HG03575 (cell line): Measurements from ENCODE around the gene ABCA9.
"Not testable (repeated sequence)": the region's sequence is repeated elsewhere in the genome, so short reads cannot be mapped to it uniquely, and the experiment has no call there.

Experiments used
- ATAC-seq: cut with Tn5 transposase; IDR thresholded peaks from one replicate; pipeline ENCODE4 v1.9.1; 2021; ENCODE audit not compliant: unreplicated experiment, insufficient number of reproducible peaks, low FRiP score; ENCODE audit errors: extremely low read depth

ABCA9 gene

GRCh38 chr17:69070378-69071232 is 9.9 kb upstream of the ABCA9 start:
- ATAC-seq: not testable (repeated sequence)

- no peak for ATAC-seq
These were observed 8.6 kb upstream of the ABCA9 start for GRCh38 chr17:69069226-69069750.

GRCh38 chr17:69067274-69068047 is 6.7 kb upstream of the ABCA9 start:
- ATAC-seq: no peak

GRCh38 chr17:69066482-69066881 is 5.8 kb upstream of the ABCA9 start:
- no peak for ATAC-seq

GRCh38 chr17:69065113-69065512 is 4.4 kb upstream of the ABCA9 start:
- ATAC-seq: no peak

GRCh38 chr17:69064476-69064875 is 3.7 kb upstream of the ABCA9 start:
- ATAC-seq: no peak

- ATAC-seq: no peak
These were observed 3.3 kb upstream of the ABCA9 start for GRCh38 chr17:69064001-69064400.

GRCh38 chr17:69062860-69063581 is 2.3 kb upstream of the ABCA9 start:
- ATAC-seq: no peak

GRCh38 chr17:69061721-69062556 is 1.2 kb upstream of the ABCA9 start:
- no peak for ATAC-seq

- ATAC-seq: no peak
These were observed 1.1 kb downstream of the ABCA9 start for GRCh38 chr17:69059458-69060175.

- ATAC-seq: no peak
These were observed 2.6 kb downstream of the ABCA9 start for GRCh38 chr17:69058165-69058564.

- no peak for ATAC-seq
These were observed 3.4 kb downstream of the ABCA9 start for GRCh38 chr17:69057280-69057679.

- ATAC-seq: no peak
These were observed 4.4 kb downstream of the ABCA9 start for GRCh38 chr17:69056179-69056823.

GRCh38 chr17:69055334-69055733 is 5.4 kb downstream of the ABCA9 start:
- no peak for ATAC-seq

GRCh38 chr17:69050999-69051775 is 9.5 kb downstream of the ABCA9 start:
- no peak for ATAC-seq

- no peak for ATAC-seq
These were observed 12.1 kb downstream of the ABCA9 start for GRCh38 chr17:69048634-69049033.
